ENCODE measurements around the gene MTX1.

GRCh38 chr1:155205035-155205434 lies 3.5 kb upstream of the MTX1 start:
- no peak for TF ChIP-seq CTCF (IDR thresholded peaks at IDR 0.05)
- no peak for TF ChIP-seq POLR2A (IDR thresholded peaks at IDR 0.05)
- no peak for TF ChIP-seq EP300 (IDR thresholded peaks at IDR 0.05)

All from tibial nerve (tissue), 4 donors.